ENCODE data around the gene RAD9A. TPM values are rescaled to one million over a fixed set of nuclear protein-coding genes. Genes with fewer than 3 reads are reported as not detected.

RAD9A gene
- total and polyA plus RNA-seq, 2 experiments from 2014 or later, result 3.9 to 4.6 TPM

DNA sequence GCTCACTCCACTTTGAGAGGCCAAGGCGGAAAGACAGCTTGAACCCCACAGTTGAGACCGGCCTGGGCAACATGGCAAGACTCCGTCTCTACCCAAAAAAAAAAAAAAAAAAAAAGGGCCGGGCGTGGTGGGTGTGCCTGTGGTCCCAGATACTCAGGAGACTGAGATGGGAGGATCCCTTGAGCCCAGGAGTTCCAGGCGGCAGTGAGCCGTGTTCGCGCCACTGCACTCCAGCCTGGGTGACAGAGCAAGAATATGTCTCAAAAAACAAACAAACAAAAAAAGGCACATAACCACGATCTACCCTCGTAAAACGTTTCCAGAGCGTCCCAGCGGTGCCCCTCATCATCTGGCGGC, 861 bp upstream of the RAD9A start:
- TF ChIP-seq EZH2 (IDR thresholded peaks at IDR 0.05; ENCODE audit: insufficient read depth, poor library complexity, severe bottlenecking) (no peak), EZH2phosphoT487 (IDR thresholded peaks at IDR 0.05; ENCODE audit: insufficient read depth, low read depth) (no peak)
- H2AFZ ChIP-seq, result peak overlapping the region; percentile 93
- peak overlapping the region; percentile 79 for H3K27ac ChIP-seq
- in situ Hi-C loops (cut with MboI), result no loop called here
- H3K4me2 ChIP-seq (ENCODE audit: unreplicated experiment), result peak overlapping the region; percentile 99
- H3K36me3 ChIP-seq (ENCODE audit: low read depth), result no peaks in the 10 kb centered on the region
- no peaks in the 10 kb centered on the region for H3K27me3 ChIP-seq (replicated peaks; ENCODE audit: insufficient read depth)
- H3K9me2 ChIP-seq (ENCODE audit: insufficient read depth), result no peaks in the 10 kb centered on the region
- H3K9me3 ChIP-seq (ENCODE audit: low read depth), result no peaks in the 10 kb centered on the region
- peak overlapping the region; percentile 90 for H3K4me3 ChIP-seq
- no peaks in the 10 kb centered on the region for H4K20me1 ChIP-seq (ENCODE audit: insufficient read depth)
- peaks cover 4% of the 10 kb centered on the region; the same call in 1 of the 2 replicates for H3K4me1 ChIP-seq (ENCODE audit: insufficient read depth)
- peaks cover 24% of the 10 kb centered on the region for H3K79me2 ChIP-seq (ENCODE audit: insufficient read depth)
- no peaks in the 10 kb centered on the region for H3F3A ChIP-seq (ENCODE audit: insufficient read depth)
- WGBS, 2 experiments (ENCODE audit: low coverage in 1 of 2, low lambda C conversion rate in 2 of 2, missing lambda C conversion rate in 2 of 2), result 2 to 3% methylated on average over 15 of the region's 15 CpGs
- H3K9ac ChIP-seq, result peak overlapping the region; percentile 94
- no peak for DNase-seq

DNA sequence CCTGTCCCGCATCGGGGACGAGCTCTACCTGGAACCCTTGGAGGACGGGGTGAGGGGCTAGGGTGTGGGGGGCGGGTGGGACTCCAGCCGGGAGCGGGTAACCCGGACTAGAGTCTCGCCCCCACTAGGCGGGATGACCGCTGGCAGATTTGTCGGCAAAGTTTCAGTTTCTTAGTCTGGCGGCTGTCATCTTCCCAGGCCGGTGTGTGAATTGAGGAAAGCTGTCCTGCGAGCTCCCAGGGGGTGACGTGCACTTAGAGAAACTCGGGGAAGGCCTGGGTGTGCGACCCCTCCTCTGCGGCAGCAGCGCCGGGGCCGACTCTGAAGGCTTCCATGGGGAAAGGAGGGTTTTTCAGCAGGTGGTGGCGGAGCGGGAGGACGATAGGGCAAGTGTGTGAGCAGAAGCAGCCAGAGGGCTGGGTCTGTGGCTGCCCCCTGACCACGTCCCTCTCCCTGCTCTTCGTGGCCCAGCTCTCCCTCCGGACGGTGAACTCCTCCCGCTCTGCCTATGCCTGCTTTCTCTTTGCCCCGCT, 463 bp downstream of the RAD9A start:
- TF ChIP-seq EZH2phosphoT487 (IDR thresholded peaks at IDR 0.05; ENCODE audit: insufficient read depth, low read depth) (no peak), EZH2 (IDR thresholded peaks at IDR 0.05; ENCODE audit: insufficient read depth, poor library complexity, severe bottlenecking) (no peak)
- peak overlapping the region; percentile 90 for H3K4me3 ChIP-seq

DNA sequence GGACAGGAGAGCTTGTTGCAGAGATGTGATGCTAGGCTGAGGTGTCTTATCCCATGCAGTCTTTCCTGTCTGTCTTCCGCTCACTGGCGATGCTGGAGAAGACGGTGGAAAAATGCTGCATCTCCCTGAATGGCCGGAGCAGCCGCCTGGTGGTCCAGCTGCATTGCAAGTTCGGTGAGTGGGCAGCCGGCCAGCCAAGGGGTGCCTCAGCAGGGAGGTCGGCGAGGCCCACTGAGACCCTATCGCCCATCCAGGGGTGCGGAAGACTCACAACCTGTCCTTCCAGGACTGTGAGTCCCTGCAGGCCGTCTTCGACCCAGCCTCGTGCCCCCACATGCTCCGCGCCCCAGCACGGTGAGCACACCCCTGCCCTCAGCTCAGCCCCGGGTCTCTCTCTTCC, 1.7 kb downstream of the RAD9A start:
- Histone ChIP-seq H2AFZ (no peak overlapping the region), H3F3A (ENCODE audit: insufficient read depth) (no peaks in the 10 kb centered on the region), H3K27me3 (replicated peaks; ENCODE audit: insufficient read depth) (no peaks in the 10 kb centered on the region), H3K9me2 (ENCODE audit: insufficient read depth) (no peaks in the 10 kb centered on the region), H3K4me2 (ENCODE audit: unreplicated experiment) (no peak overlapping the region), H3K36me3 (ENCODE audit: low read depth) (peaks cover 7% of the 10 kb centered on the region; the same call in 1 of the 2 replicates), H3K9ac (no peak overlapping the region), H3K79me2 (ENCODE audit: insufficient read depth) (peaks cover 24% of the 10 kb centered on the region), H3K4me3 (no peak overlapping the region), H3K27ac (no peak overlapping the region), H3K4me1 (ENCODE audit: insufficient read depth) (peaks cover 4% of the 10 kb centered on the region; the same call in 1 of the 2 replicates), H4K20me1 (ENCODE audit: insufficient read depth) (no peaks in the 10 kb centered on the region), H3K9me3 (ENCODE audit: low read depth) (no peaks in the 10 kb centered on the region)
- DNase-seq, result no peak
- no peak for TF ChIP-seq EZH2 (IDR thresholded peaks at IDR 0.05; ENCODE audit: insufficient read depth, poor library complexity, severe bottlenecking)
- TF ChIP-seq EZH2phosphoT487 (IDR thresholded peaks at IDR 0.05; ENCODE audit: insufficient read depth, low read depth), result no peak
- in situ Hi-C loops (cut with MboI), result no loop called here
- 92% methylated on average over 18 of the region's 18 CpGs for WGBS, 2 experiments (ENCODE audit: low coverage in 1 of 2, low lambda C conversion rate in 2 of 2, missing lambda C conversion rate in 2 of 2)

More for the DNA sequence above, 463 bp downstream of the RAD9A start:
- H3K9me2 ChIP-seq (ENCODE audit: insufficient read depth), result no peaks in the 10 kb centered on the region
- H3K79me2 ChIP-seq (ENCODE audit: insufficient read depth), result peaks cover 24% of the 10 kb centered on the region
- WGBS, 2 experiments (ENCODE audit: low coverage in 1 of 2, low lambda C conversion rate in 2 of 2, missing lambda C conversion rate in 2 of 2), result 7 to 11% methylated on average over 16 to 29 of the region's 31 CpGs
- in situ Hi-C loops (cut with MboI), result no loop called here
- H3K9me3 ChIP-seq (ENCODE audit: low read depth), result no peaks in the 10 kb centered on the region
- DNase-seq, result peak; percentile 65
- no peak overlapping the region for H3K27ac ChIP-seq
- H3K9ac ChIP-seq, result peak overlapping the region; percentile 94
- no peaks in the 10 kb centered on the region for H3F3A ChIP-seq (ENCODE audit: insufficient read depth)
- peak overlapping the region; percentile 93 for H2AFZ ChIP-seq
- H3K4me2 ChIP-seq (ENCODE audit: unreplicated experiment), result peak overlapping the region; percentile 99
- peaks cover 4% of the 10 kb centered on the region; the same call in 1 of the 2 replicates for H3K4me1 ChIP-seq (ENCODE audit: insufficient read depth)
- H3K36me3 ChIP-seq (ENCODE audit: low read depth), result no peaks in the 10 kb centered on the region
- no peaks in the 10 kb centered on the region for H4K20me1 ChIP-seq (ENCODE audit: insufficient read depth)
- no peaks in the 10 kb centered on the region for H3K27me3 ChIP-seq (replicated peaks; ENCODE audit: insufficient read depth)

DNA sequence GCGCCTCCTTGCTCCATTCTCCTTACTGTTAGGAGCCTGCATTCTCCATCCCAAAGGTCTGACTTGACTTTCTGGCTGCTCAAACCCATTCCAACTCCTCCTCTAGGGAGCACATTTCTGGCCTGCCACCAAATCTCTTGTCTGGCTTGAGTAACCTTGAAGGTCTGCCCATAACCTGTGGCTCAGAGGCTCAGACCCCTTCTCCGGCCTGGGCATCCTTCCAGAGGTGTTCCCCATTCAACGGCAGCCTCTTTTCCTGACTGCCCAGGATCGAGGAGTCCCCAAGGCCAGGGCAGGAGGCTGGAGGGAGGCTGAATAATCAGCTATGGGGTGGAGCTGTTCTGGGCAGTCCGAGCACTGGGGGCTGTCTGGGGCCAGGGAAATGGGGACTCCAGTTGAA, 2.2 kb downstream of the RAD9A start:
- WGBS, 2 experiments (ENCODE audit: low coverage in 1 of 2, low lambda C conversion rate in 2 of 2, missing lambda C conversion rate in 2 of 2), result 83 to 89% methylated on average over 5 of the region's 5 CpGs
- no peaks in the 10 kb centered on the region for H3F3A ChIP-seq (ENCODE audit: insufficient read depth)
- H3K27ac ChIP-seq, result no peak overlapping the region
- H3K27me3 ChIP-seq (replicated peaks; ENCODE audit: insufficient read depth), result no peaks in the 10 kb centered on the region
- H3K9ac ChIP-seq, result no peak overlapping the region
- in situ Hi-C loops (cut with MboI), result no loop called here
- no peaks in the 10 kb centered on the region for H3K9me3 ChIP-seq (ENCODE audit: low read depth)
- peaks cover 24% of the 10 kb centered on the region for H3K79me2 ChIP-seq (ENCODE audit: insufficient read depth)
- peaks cover 4% of the 10 kb centered on the region; the same call in 1 of the 2 replicates for H3K4me1 ChIP-seq (ENCODE audit: insufficient read depth)
- H3K4me2 ChIP-seq (ENCODE audit: unreplicated experiment), result no peak overlapping the region
- no peaks in the 10 kb centered on the region for H3K9me2 ChIP-seq (ENCODE audit: insufficient read depth)
- H4K20me1 ChIP-seq (ENCODE audit: insufficient read depth), result no peaks in the 10 kb centered on the region
- H3K4me3 ChIP-seq, result no peak overlapping the region
- TF ChIP-seq EZH2phosphoT487 (IDR thresholded peaks at IDR 0.05; ENCODE audit: insufficient read depth, low read depth) (no peak), EZH2 (IDR thresholded peaks at IDR 0.05; ENCODE audit: insufficient read depth, poor library complexity, severe bottlenecking) (no peak)
- H3K36me3 ChIP-seq (ENCODE audit: low read depth), result peaks cover 7% of the 10 kb centered on the region; the same call in 1 of the 2 replicates
- no peak overlapping the region for H2AFZ ChIP-seq
- no peak for DNase-seq

Data from GM23248 (cell line).